Mammary epithelial cell (primary cell): ENCODE data around the gene PAM.

Experiments used
- CTCF ChIP-seq, 2 donors: IDR thresholded peaks in 1 of 2; conservative IDR thresholded peaks in 1 of 2; 2 replicates each; pipeline ENCODE4 v1.5.1; 2011 to 2012; ENCODE audit warnings: inconsistent platforms in 2 of 2, low read length in 2 of 2, mild to moderate bottlenecking in 2 of 2, control low read depth in 1 of 2, low read depth in 1 of 2; ENCODE audit not compliant: insufficient read depth in 1 of 2; ENCODE audit errors: extremely low read depth in 1 of 2
- EZH2 ChIP-seq: IDR thresholded peaks from 2 replicates; pipeline ENCODE4 v1.6.1; 2012; ENCODE audit warnings: low read length, inconsistent platforms, borderline replicate concordance

- no peak for TF ChIP-seq CTCF (conservative IDR thresholded peaks at IDR 0.05 in 1 of 2, IDR thresholded peaks at IDR 0.05 in 1 of 2; ENCODE audit: extremely low read depth in 1 of 2, insufficient read depth in 1 of 2, low read depth in 1 of 2, low read length in 2 of 2)
- no peak for TF ChIP-seq EZH2
Observed at GRCh38 chr5:102763734-102764133, 8.6 kb downstream of the PAM start.
